ENCODE results near the gene CAMK1D.

DNA sequence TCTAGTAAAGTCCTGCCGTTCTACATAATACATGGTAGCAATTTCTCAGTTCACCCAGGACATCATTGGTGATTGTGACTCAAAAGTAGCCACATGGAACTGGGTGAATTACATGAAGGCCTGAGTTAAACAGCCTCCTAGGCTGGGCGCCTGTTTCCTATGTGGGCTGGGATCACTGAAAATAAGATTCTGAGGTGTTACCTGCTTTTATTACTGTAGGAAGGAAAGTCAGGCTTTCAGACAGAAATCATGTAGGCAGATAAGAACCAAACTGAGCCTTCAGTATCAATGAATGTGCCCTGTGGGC, 160.4 kb downstream of the CAMK1D start:
- TF ChIP-seq, protein P1, sequence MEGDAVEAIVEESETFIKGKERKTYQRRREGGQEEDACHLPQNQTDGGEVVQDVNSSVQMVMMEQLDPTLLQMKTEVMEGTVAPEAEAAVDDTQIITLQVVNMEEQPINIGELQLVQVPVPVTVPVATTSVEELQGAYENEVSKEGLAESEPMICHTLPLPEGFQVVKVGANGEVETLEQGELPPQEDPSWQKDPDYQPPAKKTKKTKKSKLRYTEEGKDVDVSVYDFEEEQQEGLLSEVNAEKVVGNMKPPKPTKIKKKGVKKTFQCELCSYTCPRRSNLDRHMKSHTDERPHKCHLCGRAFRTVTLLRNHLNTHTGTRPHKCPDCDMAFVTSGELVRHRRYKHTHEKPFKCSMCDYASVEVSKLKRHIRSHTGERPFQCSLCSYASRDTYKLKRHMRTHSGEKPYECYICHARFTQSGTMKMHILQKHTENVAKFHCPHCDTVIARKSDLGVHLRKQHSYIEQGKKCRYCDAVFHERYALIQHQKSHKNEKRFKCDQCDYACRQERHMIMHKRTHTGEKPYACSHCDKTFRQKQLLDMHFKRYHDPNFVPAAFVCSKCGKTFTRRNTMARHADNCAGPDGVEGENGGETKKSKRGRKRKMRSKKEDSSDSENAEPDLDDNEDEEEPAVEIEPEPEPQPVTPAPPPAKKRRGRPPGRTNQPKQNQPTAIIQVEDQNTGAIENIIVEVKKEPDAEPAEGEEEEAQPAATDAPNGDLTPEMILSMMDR (IDR thresholded peaks at IDR 0.05; ENCODE audit: extremely low read depth in 1 of 2, insufficient read depth in 1 of 2, low read depth in 1 of 2, low read length in 2 of 2) = no peak
- no peak for TF ChIP-seq POLR2A (IDR thresholded peaks at IDR 0.05; ENCODE audit: low read depth, low read length)
- TF ChIP-seq JUN (IDR thresholded peaks at IDR 0.05; ENCODE audit: borderline replicate concordance, insufficient read depth, insufficient read length, low read depth) = no peak

Measured in endothelial cell of umbilical vein (primary cell).